ENCODE measurements around the gene SKA2.

- no peak for TF ChIP-seq CTCF (IDR thresholded peaks at IDR 0.05)
- no peak for TF ChIP-seq POLR2A (IDR thresholded peaks at IDR 0.05)
These were observed 15.0 kb downstream of the SKA2 start for GRCh38 chr17:59139939-59140338.

Measured in Peyer's patch (tissue), 4 donors.